Kidney epithelial cell (primary cell): ENCODE measurements around the gene SCN3B. TPM values are rescaled to one million over a fixed set of nuclear protein-coding genes. Genes with fewer than 3 reads are reported as not detected.

Source experiments
- DNase-seq: peaks from one replicate; pipeline ENCODE4 v3.0.0-alpha.2; 2010; ENCODE audit warnings: low read depth
- H3K27me3 ChIP-seq: 2 replicates; pipeline ENCODE4 v1.6.0; 2011; ENCODE audit warnings: low read length; ENCODE audit not compliant: control insufficient read depth, insufficient read depth
- H3K36me3 ChIP-seq: 2 replicates; pipeline ENCODE4 v1.5.1; 2011; ENCODE audit warnings: low read length; ENCODE audit not compliant: control insufficient read depth, insufficient read depth
- H3K4me3 ChIP-seq: 2 replicates; pipeline ENCODE4 v1.5.1; 2011; ENCODE audit warnings: low read depth, mild to moderate bottlenecking, control low read depth, low read length
- total RNA-seq: library from RNA; depleted of rRNA; stranded (reverse); fragments of >200 nt; gene quantifications from 2 replicates; pipeline ENCODE4 v1.2.3, GENCODE V29; 2015
- TF ChIP-seq, protein P1 (sequence below): IDR thresholded peaks from 2 replicates; pipeline ENCODE4 v1.5.1; 2011; ENCODE audit warnings: mild to moderate bottlenecking, moderate library complexity, low read length, control low read depth, inconsistent platforms; ENCODE audit not compliant: insufficient read depth, poor library complexity, severe bottlenecking

SCN3B gene
- total RNA-seq, 1 donor from 2014 or later: 2.1 TPM

GRCh38 chr11:123580557-123581275 lies 73.7 kb downstream of the SCN3B start:
- peaks cover 7% of the 10 kb centered on the region for H3K27me3 ChIP-seq
- H3K4me3 ChIP-seq: no peak overlapping the region
- TF ChIP-seq, protein P1, sequence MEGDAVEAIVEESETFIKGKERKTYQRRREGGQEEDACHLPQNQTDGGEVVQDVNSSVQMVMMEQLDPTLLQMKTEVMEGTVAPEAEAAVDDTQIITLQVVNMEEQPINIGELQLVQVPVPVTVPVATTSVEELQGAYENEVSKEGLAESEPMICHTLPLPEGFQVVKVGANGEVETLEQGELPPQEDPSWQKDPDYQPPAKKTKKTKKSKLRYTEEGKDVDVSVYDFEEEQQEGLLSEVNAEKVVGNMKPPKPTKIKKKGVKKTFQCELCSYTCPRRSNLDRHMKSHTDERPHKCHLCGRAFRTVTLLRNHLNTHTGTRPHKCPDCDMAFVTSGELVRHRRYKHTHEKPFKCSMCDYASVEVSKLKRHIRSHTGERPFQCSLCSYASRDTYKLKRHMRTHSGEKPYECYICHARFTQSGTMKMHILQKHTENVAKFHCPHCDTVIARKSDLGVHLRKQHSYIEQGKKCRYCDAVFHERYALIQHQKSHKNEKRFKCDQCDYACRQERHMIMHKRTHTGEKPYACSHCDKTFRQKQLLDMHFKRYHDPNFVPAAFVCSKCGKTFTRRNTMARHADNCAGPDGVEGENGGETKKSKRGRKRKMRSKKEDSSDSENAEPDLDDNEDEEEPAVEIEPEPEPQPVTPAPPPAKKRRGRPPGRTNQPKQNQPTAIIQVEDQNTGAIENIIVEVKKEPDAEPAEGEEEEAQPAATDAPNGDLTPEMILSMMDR: peak; percentile 99
- DNase-seq: no peak
- H3K36me3 ChIP-seq: no peaks in the 10 kb centered on the region

GRCh38 chr11:123580137-123580536 lies 74.3 kb downstream of the SCN3B start:
- TF ChIP-seq, protein P1: no peak
- Histone ChIP-seq H3K36me3 (no peaks in the 10 kb centered on the region), H3K27me3 (peaks cover 7% of the 10 kb centered on the region), H3K4me3 (no peak overlapping the region)
- DNase-seq: no peak

DNA sequence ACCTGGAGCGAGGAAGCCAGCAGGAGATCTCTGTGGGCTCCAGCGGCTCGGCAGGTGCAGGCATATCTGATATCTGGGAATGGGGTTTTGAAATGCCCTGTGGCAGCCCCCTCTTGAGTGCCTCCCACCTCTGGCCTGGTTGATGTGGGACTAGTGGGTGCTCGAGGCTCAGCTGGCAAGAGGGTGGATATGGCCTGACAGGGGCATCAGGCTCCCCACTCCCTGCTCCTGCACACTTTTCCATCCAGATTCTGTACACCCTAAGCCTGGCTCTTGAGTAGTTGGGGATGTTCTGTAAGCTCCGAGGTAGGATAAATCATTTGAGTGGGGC lies 75.0 kb downstream of the SCN3B start:
- TF ChIP-seq, protein P1: no peak
- H3K36me3 ChIP-seq: no peaks in the 10 kb centered on the region
- no peak for DNase-seq
- H3K4me3 ChIP-seq: no peak overlapping the region
- H3K27me3 ChIP-seq: peaks cover 7% of the 10 kb centered on the region

Other genes with a start within 250 kb of the SCN3B start
- 3.4 and 8.8 TPM in 2 replicates for gene GRAMD1B, start 224.4 kb downstream of the SCN3B start, total RNA-seq
- 10.5 and 20.1 TPM in 2 replicates for gene ZNF202, start 87.0 kb upstream of the SCN3B start, total RNA-seq
- gene OR6X1, start 99.9 kb upstream of the SCN3B start, total RNA-seq: not detected in 2 replicates
- not detected in 2 replicates for gene OR6M1, start 151.7 kb upstream of the SCN3B start, total RNA-seq
- gene TMEM225, start 231.0 kb upstream of the SCN3B start, total RNA-seq: not detected in 2 replicates
- gene OR8D4, start 247.5 kb upstream of the SCN3B start, total RNA-seq: not detected in 2 replicates